GM12878 (cell line): ENCODE measurements around the gene KRT31.

Experiments used
- ESRRA ChIP-seq: IDR thresholded peaks from 2 replicates; pipeline ENCODE4 v1.6.1; 2012; ENCODE audit warnings: mild to moderate bottlenecking, low read length, improper control_type of control experiment
- TF ChIP-seq, protein P1 (sequence below): fragments of 150-350 bp; IDR thresholded peaks from 2 replicates; pipeline ENCODE4 v1.6.1; 2016; ENCODE audit warnings: low read depth, low read length

DNA sequence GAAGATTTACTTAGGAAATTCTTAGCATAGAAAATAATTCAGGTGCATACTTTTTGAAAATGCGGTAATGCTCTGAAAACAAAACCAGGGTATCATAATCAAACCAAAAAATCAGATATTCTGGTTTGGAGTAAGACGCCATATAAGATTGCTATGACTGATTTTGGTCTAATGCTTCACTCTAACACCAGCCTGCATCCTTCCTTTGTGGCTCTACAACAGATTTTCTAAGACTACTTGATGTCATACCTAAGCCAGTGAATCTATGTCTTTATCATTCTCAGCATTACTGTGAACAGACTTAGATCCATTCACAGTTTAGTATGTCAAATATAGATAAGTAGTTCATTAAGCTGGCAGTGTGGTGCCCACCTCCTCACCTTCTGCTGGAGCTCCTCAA lies 28.4 kb downstream of the KRT31 start:
- TF ChIP-seq, protein P1, sequence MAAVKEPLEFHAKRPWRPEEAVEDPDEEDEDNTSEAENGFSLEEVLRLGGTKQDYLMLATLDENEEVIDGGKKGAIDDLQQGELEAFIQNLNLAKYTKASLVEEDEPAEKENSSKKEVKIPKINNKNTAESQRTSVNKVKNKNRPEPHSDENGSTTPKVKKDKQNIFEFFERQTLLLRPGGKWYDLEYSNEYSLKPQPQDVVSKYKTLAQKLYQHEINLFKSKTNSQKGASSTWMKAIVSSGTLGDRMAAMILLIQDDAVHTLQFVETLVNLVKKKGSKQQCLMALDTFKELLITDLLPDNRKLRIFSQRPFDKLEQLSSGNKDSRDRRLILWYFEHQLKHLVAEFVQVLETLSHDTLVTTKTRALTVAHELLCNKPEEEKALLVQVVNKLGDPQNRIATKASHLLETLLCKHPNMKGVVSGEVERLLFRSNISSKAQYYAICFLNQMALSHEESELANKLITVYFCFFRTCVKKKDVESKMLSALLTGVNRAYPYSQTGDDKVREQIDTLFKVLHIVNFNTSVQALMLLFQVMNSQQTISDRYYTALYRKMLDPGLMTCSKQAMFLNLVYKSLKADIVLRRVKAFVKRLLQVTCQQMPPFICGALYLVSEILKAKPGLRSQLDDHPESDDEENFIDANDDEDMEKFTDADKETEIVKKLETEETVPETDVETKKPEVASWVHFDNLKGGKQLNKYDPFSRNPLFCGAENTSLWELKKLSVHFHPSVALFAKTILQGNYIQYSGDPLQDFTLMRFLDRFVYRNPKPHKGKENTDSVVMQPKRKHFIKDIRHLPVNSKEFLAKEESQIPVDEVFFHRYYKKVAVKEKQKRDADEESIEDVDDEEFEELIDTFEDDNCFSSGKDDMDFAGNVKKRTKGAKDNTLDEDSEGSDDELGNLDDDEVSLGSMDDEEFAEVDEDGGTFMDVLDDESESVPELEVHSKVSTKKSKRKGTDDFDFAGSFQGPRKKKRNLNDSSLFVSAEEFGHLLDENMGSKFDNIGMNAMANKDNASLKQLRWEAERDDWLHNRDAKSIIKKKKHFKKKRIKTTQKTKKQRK: no peak
- TF ChIP-seq ESRRA: no peak
